Panc1 (cell line): ENCODE results near the gene CHMP5. TPM values are rescaled to one million over a fixed set of nuclear protein-coding genes. Genes with fewer than 3 reads are reported as not detected.

Experiments
- ATAC-seq: fragments of 200-7000 bp; cut with Tn5 transposase; 2 replicates; pipeline ENCODE4 v1.9.1; 2020; ENCODE audit warnings: mild to moderate bottlenecking, moderate library complexity
- BruUV-seq: library from RNA; stranded (reverse); fragments of 400-500 nt; replicated peaks from 2 replicates; lab custom pipeline; 2021; lab: Mats Ljungman, UMichigan
- CTCF ChIA-PET: fragments of 300-600 bp; sonication (Branson Sonifier 250); formaldehyde crosslinking; loops from one replicate; lab custom pipeline; 2022; ENCODE audit warnings: antibody characterized with exemption; lab: Charles Lee
- POLR2A ChIA-PET: fragments of 300-600 bp; sonication (Branson Sonifier 250); formaldehyde crosslinking; loops from one replicate; lab custom pipeline; 2022; ENCODE audit warnings: antibody characterized with exemption; lab: Charles Lee
- DNase-seq: peaks from one replicate; pipeline ENCODE4 v3.0.0-alpha.2; 2010; ENCODE audit warnings: low read depth, low spot score
- H3K27ac ChIP-seq: 2 replicates; pipeline ENCODE4 v1.5.1; 2011; ENCODE audit warnings: mild to moderate bottlenecking, low read length, inconsistent platforms
- H3K27me3 ChIP-seq: fragments of 200-500 bp; sonication (Bioruptor generic); 2 replicates; pipeline ENCODE4 v1.6.0; 2014; ENCODE audit warnings: low read length, inconsistent platforms; ENCODE audit not compliant: control insufficient read depth, insufficient read depth
- H3K36me3 ChIP-seq: fragments of 200-500 bp; sonication (Bioruptor generic); 2 replicates; pipeline ENCODE4 v1.5.1; 2014; ENCODE audit warnings: inconsistent platforms, mild to moderate bottlenecking, low read length, moderate library complexity; ENCODE audit not compliant: control insufficient read depth, insufficient read depth
- H3K4me1 ChIP-seq: 2 replicates; pipeline ENCODE4 v1.5.1; 2011; ENCODE audit warnings: inconsistent platforms, mild to moderate bottlenecking, low read length, moderate library complexity; ENCODE audit not compliant: control insufficient read depth, insufficient read depth
- H3K4me3 ChIP-seq, 2 experiments: 2 replicates each; pipeline ENCODE4 v1.5.1; 2011 to 2012; ENCODE audit warnings: low read depth in 2 of 2, low read length in 2 of 2, mild to moderate bottlenecking in 2 of 2, inconsistent platforms in 1 of 2, moderate library complexity in 1 of 2
- H3K9me3 ChIP-seq: fragments of 200-500 bp; sonication (Bioruptor generic); 2 replicates; pipeline ENCODE4 v1.5.1; 2014; ENCODE audit warnings: low read depth, mild to moderate bottlenecking, inconsistent platforms, low read length, moderate library complexity; ENCODE audit not compliant: control insufficient read depth, insufficient read depth
- POLR2AphosphoS5 ChIP-seq: IDR thresholded peaks from 2 replicates; pipeline ENCODE4 v1.6.1; 2012; ENCODE audit warnings: mild to moderate bottlenecking, low read depth, low read length, moderate library complexity
- SIN3A ChIP-seq: IDR thresholded peaks from 2 replicates; pipeline ENCODE4 v1.6.1; 2012; ENCODE audit warnings: low read depth, mild to moderate bottlenecking, low read length, moderate library complexity, borderline replicate concordance; ENCODE audit not compliant: insufficient read depth
- TCF7L2 ChIP-seq: IDR thresholded peaks from 2 replicates; pipeline ENCODE4 v1.6.1; 2011; ENCODE audit warnings: mild to moderate bottlenecking, low read depth, low read length, inconsistent platforms
- in situ Hi-C: cut with HindIII; loops from 2 replicates; pipeline ENCODE4 v1.10.0; 2016; ENCODE audit warnings: low sequenced_read_pairs, low pct_unique_long_range_greater_than_20kb
- intact Hi-C: fragments of 100-400 bp; cut with micrococcal nuclease; formaldehyde crosslinking; loops from one replicate; pipeline ENCODE4 v1.10.0; 2022; ENCODE audit not compliant: unreplicated experiment
- total RNA-seq: library from RNA; stranded (reverse); gene quantifications from one replicate; pipeline ENCODE4 v1.2.1, GENCODE V29; 2021; ENCODE audit not compliant: unreplicated experiment
- TF ChIP-seq, protein P1 (sequence below), 2 experiments: IDR thresholded peaks; 2 replicates each; pipeline ENCODE4 v1.6.1; 2011 to 2012; ENCODE audit warnings: low read depth in 2 of 2, control low read depth in 1 of 2, low read length in 1 of 2, mild to moderate bottlenecking in 1 of 2, moderate library complexity in 1 of 2; ENCODE audit not compliant: insufficient read depth in 1 of 2
- TF ChIP-seq, protein P2 (sequence below): fragments of 450-650 bp; IDR thresholded peaks from 2 replicates; pipeline ENCODE4 v1.5.1; 2017; ENCODE audit warnings: mild to moderate bottlenecking

The CHMP5 gene
- total RNA-seq, 1 experiment from 2014 or later: 74.5 TPM

DNA sequence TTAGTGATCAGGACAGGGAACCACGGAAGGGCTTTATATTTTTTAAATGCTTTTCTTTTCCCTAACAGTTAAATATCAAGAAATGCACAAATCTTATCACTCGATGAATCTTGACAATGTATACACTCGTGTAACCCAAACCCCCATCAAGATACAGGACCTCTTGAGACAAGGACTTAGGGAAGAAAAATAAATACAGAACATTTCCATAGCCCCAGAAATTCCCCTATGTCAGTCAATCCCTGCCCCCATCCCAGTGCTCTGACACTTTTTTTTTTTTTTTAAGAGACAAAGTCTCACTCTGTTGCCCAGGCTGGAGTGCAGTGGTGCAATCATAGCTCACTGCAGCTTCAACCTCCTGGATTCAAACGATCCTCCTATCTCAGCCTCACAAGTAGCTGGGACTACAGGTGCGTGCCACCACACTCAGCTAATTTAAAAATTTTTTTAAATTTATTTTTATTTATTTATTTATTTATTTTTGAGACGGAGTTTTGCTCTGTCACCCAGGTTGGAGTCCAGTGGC is 22.2 kb upstream of the CHMP5 start:
- POLR2A ChIA-PET: no interaction called here
- in situ Hi-C loops: no loop called here
- CTCF ChIA-PET: no interaction called here
- no peaks in the 10 kb centered on the region for H3K27me3 ChIP-seq
- H3K27ac ChIP-seq: no peak overlapping the region
- DNase-seq: no peak
- no peak for ATAC-seq
- no peaks in the 10 kb centered on the region for H3K36me3 ChIP-seq
- H3K9me3 ChIP-seq: no peaks in the 10 kb centered on the region
- TF ChIP-seq TCF7L2: no peak
- TF ChIP-seq, protein P1, sequence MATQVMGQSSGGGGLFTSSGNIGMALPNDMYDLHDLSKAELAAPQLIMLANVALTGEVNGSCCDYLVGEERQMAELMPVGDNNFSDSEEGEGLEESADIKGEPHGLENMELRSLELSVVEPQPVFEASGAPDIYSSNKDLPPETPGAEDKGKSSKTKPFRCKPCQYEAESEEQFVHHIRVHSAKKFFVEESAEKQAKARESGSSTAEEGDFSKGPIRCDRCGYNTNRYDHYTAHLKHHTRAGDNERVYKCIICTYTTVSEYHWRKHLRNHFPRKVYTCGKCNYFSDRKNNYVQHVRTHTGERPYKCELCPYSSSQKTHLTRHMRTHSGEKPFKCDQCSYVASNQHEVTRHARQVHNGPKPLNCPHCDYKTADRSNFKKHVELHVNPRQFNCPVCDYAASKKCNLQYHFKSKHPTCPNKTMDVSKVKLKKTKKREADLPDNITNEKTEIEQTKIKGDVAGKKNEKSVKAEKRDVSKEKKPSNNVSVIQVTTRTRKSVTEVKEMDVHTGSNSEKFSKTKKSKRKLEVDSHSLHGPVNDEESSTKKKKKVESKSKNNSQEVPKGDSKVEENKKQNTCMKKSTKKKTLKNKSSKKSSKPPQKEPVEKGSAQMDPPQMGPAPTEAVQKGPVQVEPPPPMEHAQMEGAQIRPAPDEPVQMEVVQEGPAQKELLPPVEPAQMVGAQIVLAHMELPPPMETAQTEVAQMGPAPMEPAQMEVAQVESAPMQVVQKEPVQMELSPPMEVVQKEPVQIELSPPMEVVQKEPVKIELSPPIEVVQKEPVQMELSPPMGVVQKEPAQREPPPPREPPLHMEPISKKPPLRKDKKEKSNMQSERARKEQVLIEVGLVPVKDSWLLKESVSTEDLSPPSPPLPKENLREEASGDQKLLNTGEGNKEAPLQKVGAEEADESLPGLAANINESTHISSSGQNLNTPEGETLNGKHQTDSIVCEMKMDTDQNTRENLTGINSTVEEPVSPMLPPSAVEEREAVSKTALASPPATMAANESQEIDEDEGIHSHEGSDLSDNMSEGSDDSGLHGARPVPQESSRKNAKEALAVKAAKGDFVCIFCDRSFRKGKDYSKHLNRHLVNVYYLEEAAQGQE (IDR thresholded peaks at IDR 0.05; ENCODE audit: insufficient read depth in 1 of 2, low read depth in 2 of 2, low read length in 1 of 2): no peak
- TF ChIP-seq SIN3A: no peak
- TF ChIP-seq, protein P2, sequence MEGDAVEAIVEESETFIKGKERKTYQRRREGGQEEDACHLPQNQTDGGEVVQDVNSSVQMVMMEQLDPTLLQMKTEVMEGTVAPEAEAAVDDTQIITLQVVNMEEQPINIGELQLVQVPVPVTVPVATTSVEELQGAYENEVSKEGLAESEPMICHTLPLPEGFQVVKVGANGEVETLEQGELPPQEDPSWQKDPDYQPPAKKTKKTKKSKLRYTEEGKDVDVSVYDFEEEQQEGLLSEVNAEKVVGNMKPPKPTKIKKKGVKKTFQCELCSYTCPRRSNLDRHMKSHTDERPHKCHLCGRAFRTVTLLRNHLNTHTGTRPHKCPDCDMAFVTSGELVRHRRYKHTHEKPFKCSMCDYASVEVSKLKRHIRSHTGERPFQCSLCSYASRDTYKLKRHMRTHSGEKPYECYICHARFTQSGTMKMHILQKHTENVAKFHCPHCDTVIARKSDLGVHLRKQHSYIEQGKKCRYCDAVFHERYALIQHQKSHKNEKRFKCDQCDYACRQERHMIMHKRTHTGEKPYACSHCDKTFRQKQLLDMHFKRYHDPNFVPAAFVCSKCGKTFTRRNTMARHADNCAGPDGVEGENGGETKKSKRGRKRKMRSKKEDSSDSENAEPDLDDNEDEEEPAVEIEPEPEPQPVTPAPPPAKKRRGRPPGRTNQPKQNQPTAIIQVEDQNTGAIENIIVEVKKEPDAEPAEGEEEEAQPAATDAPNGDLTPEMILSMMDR: no peak
- TF ChIP-seq POLR2AphosphoS5: no peak
- no TSS peak for BruUV-seq
- intact Hi-C loops: no loop called here
- no peak overlapping the region for H3K4me3 ChIP-seq
- no peaks in the 10 kb centered on the region for H3K4me1 ChIP-seq

DNA sequence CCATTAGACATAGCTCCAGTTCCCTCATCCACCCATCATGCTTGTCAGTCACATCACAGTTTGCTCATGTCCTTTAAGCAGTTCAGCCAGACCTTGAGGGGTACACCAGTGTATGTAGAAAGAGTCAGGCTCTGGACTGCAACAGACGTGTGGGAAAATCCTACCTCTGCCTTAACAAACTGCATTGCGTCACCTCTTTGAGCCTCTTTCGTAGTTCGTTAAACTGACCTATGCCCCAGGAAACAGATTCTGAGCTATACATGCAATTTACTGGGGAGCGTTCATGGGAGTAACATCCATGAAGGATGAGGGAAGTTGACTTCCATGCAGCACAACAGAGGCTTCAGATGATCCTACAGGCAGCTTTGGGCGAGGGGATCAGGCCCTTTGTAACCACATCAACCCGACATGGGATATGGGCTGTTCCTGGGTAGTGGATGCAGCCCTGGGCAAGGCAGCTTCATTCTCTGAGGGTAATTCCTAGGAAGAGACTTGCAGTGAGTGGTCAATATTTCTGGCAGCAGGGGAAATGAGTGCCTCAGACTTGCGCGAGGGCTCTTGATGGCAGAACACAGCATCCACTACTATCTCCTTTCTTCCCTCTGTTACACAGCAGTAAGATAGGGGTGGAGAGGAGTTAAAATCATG is 20.6 kb upstream of the CHMP5 start:
- intact Hi-C loops (no loop called here), in situ Hi-C loops (no loop called here)
- Histone ChIP-seq H3K36me3 (no peaks in the 10 kb centered on the region), H3K27me3 (no peaks in the 10 kb centered on the region), H3K27ac (no peak overlapping the region), H3K4me3 (no peak overlapping the region), H3K9me3 (no peaks in the 10 kb centered on the region), H3K4me1 (no peaks in the 10 kb centered on the region)
- no TSS peak for BruUV-seq
- ChIA-PET POLR2A (interaction anchor here (0.6 to 0.8 kb wide), 2 partner anchors 19 to 865 kb away, joined by 3 to 5 read pairs; no protein-coding TSS in a partner anchor), CTCF (no interaction called here)
- TF ChIP-seq, protein P2: no peak
- TF ChIP-seq TCF7L2: no peak
- no peak for TF ChIP-seq POLR2AphosphoS5
- no peak for ATAC-seq
- no peak for DNase-seq
